Liver (tissue), 9 donors: ENCODE measurements around the gene CADM2. TPM values are rescaled to one million over a fixed set of nuclear protein-coding genes. Genes with fewer than 3 reads are reported as not detected.

ENCODE experiments used
- DNase-seq: peaks from one replicate; pipeline ENCODE4 v3.0.0-alpha.2; 2017; ENCODE audit warnings: low spot score
- H3K27ac ChIP-seq, 2 donors: one replicate each; pipeline ENCODE4 v1.7.0; 2013; ENCODE audit warnings: inconsistent platforms in 2 of 2, low read length in 2 of 2, control low read depth in 1 of 2, low read depth in 1 of 2, mild to moderate bottlenecking in 1 of 2
- H3K27me3 ChIP-seq, 4 donors: one replicate each; pipeline versions ENCODE4 v1.6.1 to v1.7.0; 2013; ENCODE audit warnings: low read length in 3 of 4, inconsistent platforms in 1 of 4, mild to moderate bottlenecking in 1 of 4, moderate library complexity in 1 of 4; ENCODE audit not compliant: control insufficient read depth in 4 of 4, insufficient read depth in 4 of 4
- H3K36me3 ChIP-seq, 4 donors: one replicate each; pipeline versions ENCODE4 v1.6.1 to v1.7.0; 2013; ENCODE audit warnings: low read length in 3 of 4, mild to moderate bottlenecking in 3 of 4, low read depth in 1 of 4, moderate library complexity in 1 of 4; ENCODE audit not compliant: control insufficient read depth in 4 of 4, insufficient read depth in 3 of 4
- H3K4me1 ChIP-seq, 4 donors: one replicate each; pipeline versions ENCODE4 v1.6.1 to v1.7.0; 2013; ENCODE audit warnings: low read length in 3 of 4, mild to moderate bottlenecking in 3 of 4, moderate library complexity in 1 of 4; ENCODE audit not compliant: control insufficient read depth in 4 of 4, insufficient read depth in 4 of 4
- H3K4me3 ChIP-seq, 3 donors: one replicate each; pipeline versions ENCODE4 v1.6.1 to v1.7.0; 2013; ENCODE audit warnings: low read length in 3 of 3, control low read depth in 1 of 3, low read depth in 1 of 3, mild to moderate bottlenecking in 1 of 3
- H3K9ac ChIP-seq, 2 donors: one replicate each; pipeline ENCODE4 v1.7.0; 2013; ENCODE audit warnings: low read length in 2 of 2, mild to moderate bottlenecking in 2 of 2, moderate library complexity in 2 of 2, control low read depth in 1 of 2, low read depth in 1 of 2
- H3K9me3 ChIP-seq, 4 donors: one replicate each; pipeline versions ENCODE4 v1.6.1 to v1.7.0; 2013; ENCODE audit warnings: low read length in 3 of 4; ENCODE audit not compliant: control insufficient read depth in 4 of 4
- EGR1 ChIP-seq, 2 donors: IDR thresholded peaks; 2 replicates each; pipeline ENCODE4 v1.6.1; 2016 to 2018; ENCODE audit warnings: antibody characterized with exemption in 2 of 2, low read depth in 2 of 2
- FOXA1 ChIP-seq: IDR thresholded peaks from 2 replicates; pipeline ENCODE4 v1.6.1; 2016; ENCODE audit warnings: antibody characterized with exemption
- GABPA ChIP-seq, 2 donors: IDR thresholded peaks in 1 of 2; conservative IDR thresholded peaks in 1 of 2; 2 replicates each; pipeline ENCODE4 v1.6.1; 2016; ENCODE audit warnings: antibody characterized with exemption in 2 of 2, mild to moderate bottlenecking in 1 of 2, moderate library complexity in 1 of 2
- HNF4G ChIP-seq: IDR thresholded peaks from 2 replicates; pipeline ENCODE4 v1.6.1; 2016; ENCODE audit warnings: antibody characterized with exemption
- NR2F2 ChIP-seq: IDR thresholded peaks from 2 replicates; pipeline ENCODE4 v1.6.1; 2016; ENCODE audit warnings: antibody characterized with exemption
- RAD21 ChIP-seq, 2 donors: IDR thresholded peaks; 2 replicates each; pipeline ENCODE4 v1.6.1; 2016; ENCODE audit warnings: antibody characterized with exemption in 2 of 2, mild to moderate bottlenecking in 2 of 2
- SP1 ChIP-seq: IDR thresholded peaks from 2 replicates; pipeline ENCODE4 v1.6.1; 2018; ENCODE audit warnings: antibody characterized with exemption, mild to moderate bottlenecking
- TAF1 ChIP-seq: conservative IDR thresholded peaks from 2 replicates; pipeline ENCODE4 v1.6.1; 2016; ENCODE audit warnings: antibody characterized with exemption, mild to moderate bottlenecking
- YY1 ChIP-seq: IDR thresholded peaks from 2 replicates; pipeline ENCODE4 v1.6.1; 2016; ENCODE audit warnings: antibody characterized with exemption, mild to moderate bottlenecking
- WGBS: extraction: QIAGEN DNeasy Blood & Tissue Kit; methylation state at CpG from one replicate; pipeline ENCODE4 v1.1.7; 2013; 5-methylcytosine and 5-hydroxymethylcytosine counted together
- polyA plus RNA-seq, 2 donors: library from polyadenylated mRNA; stranded (reverse) in 1 of 2; unstranded in 1 of 2; fragments of 200-250 nt in 1 of 2; fragments of >200 nt in 1 of 2; fragmentation: Nextera tagmentation in 1 of 2; extraction: Ambion mirVana in 1 of 2; gene quantifications; one replicate each; pipeline versions ENCODE4 v1.2.1 to v1.2.3, GENCODE V29; 2013 to 2015
- total RNA-seq, 2 donors: library from RNA; depleted of rRNA; stranded (reverse); fragments of >200 nt; gene quantifications; one replicate each; pipeline ENCODE4 v1.2.3, GENCODE V29; 2014
- TF ChIP-seq, protein P1 (sequence below): IDR thresholded peaks from 2 replicates; pipeline ENCODE4 v1.6.1; 2016; ENCODE audit warnings: antibody characterized with exemption
- TF ChIP-seq, protein P2 (sequence below): IDR thresholded peaks from 2 replicates; pipeline ENCODE4 v1.6.1; 2016; ENCODE audit warnings: antibody characterized with exemption
- TF ChIP-seq, protein P3 (sequence below): IDR thresholded peaks from 2 replicates; pipeline ENCODE4 v1.6.1; 2016; ENCODE audit warnings: antibody characterized with exemption, mild to moderate bottlenecking
- donor health status: healthy.
- donor health status: healthy.
- donor health status: healthy.
- donor health status: healthy.
- donor health status: healthy.

Gene CADM2
- total and polyA plus RNA-seq, 4 donors, result 0.35 to 0.92 (median 0.51) TPM

- H3K27ac ChIP-seq, result no peak overlapping the region
- DNase-seq, result no peak
- H3K9me3 ChIP-seq, result no peaks in the 10 kb centered on the region
- no peaks in the 10 kb centered on the region for H3K4me1 ChIP-seq
- no peak overlapping the region for H3K9ac ChIP-seq
- no peak overlapping the region for H3K4me3 ChIP-seq
- no peaks in the 10 kb centered on the region for H3K27me3 ChIP-seq
- TF ChIP-seq SP1 (no peak), NR2F2 (no peak), FOXA1 (no peak), TAF1 (no peak), GABPA (IDR thresholded peaks at IDR 0.05 in 1 of 2, conservative IDR thresholded peaks at IDR 0.05 in 1 of 2) (no peak), HNF4G (no peak), RAD21 (IDR thresholded peaks at IDR 0.05) (no peak)
- TF ChIP-seq, protein P1, sequence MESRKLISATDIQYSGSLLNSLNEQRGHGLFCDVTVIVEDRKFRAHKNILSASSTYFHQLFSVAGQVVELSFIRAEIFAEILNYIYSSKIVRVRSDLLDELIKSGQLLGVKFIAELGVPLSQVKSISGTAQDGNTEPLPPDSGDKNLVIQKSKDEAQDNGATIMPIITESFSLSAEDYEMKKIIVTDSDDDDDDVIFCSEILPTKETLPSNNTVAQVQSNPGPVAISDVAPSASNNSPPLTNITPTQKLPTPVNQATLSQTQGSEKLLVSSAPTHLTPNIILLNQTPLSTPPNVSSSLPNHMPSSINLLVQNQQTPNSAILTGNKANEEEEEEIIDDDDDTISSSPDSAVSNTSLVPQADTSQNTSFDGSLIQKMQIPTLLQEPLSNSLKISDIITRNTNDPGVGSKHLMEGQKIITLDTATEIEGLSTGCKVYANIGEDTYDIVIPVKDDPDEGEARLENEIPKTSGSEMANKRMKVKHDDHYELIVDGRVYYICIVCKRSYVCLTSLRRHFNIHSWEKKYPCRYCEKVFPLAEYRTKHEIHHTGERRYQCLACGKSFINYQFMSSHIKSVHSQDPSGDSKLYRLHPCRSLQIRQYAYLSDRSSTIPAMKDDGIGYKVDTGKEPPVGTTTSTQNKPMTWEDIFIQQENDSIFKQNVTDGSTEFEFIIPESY, result no peak
- 77% methylated on average over 4 of the region's 4 CpGs for WGBS
- H3K36me3 ChIP-seq, result no peaks in the 10 kb centered on the region
These were observed 618.0 kb downstream of the CADM2 start for GRCh38 chr3:85576697-85577200.

- DNase-seq, result no peak
- Histone ChIP-seq H3K9me3 (no peaks in the 10 kb centered on the region), H3K9ac (no peak overlapping the region), H3K4me3 (no peak overlapping the region), H3K27ac (no peak overlapping the region), H3K4me1 (no peaks in the 10 kb centered on the region), H3K36me3 (no peaks in the 10 kb centered on the region), H3K27me3 (no peaks in the 10 kb centered on the region)
- WGBS, result 78% methylated on average over 7 of the region's 7 CpGs
- TF ChIP-seq, protein P2, sequence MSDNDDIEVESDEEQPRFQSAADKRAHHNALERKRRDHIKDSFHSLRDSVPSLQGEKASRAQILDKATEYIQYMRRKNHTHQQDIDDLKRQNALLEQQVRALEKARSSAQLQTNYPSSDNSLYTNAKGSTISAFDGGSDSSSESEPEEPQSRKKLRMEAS, result no peak
- TF ChIP-seq SP1 (no peak), NR2F2 (no peak), GABPA (IDR thresholded peaks at IDR 0.05 in 1 of 2, conservative IDR thresholded peaks at IDR 0.05 in 1 of 2) (no peak), RAD21 (IDR thresholded peaks at IDR 0.05) (no peak), EGR1 (IDR thresholded peaks at IDR 0.05; ENCODE audit: low read depth in 2 of 2) (no peak)
- TF ChIP-seq, protein P3, sequence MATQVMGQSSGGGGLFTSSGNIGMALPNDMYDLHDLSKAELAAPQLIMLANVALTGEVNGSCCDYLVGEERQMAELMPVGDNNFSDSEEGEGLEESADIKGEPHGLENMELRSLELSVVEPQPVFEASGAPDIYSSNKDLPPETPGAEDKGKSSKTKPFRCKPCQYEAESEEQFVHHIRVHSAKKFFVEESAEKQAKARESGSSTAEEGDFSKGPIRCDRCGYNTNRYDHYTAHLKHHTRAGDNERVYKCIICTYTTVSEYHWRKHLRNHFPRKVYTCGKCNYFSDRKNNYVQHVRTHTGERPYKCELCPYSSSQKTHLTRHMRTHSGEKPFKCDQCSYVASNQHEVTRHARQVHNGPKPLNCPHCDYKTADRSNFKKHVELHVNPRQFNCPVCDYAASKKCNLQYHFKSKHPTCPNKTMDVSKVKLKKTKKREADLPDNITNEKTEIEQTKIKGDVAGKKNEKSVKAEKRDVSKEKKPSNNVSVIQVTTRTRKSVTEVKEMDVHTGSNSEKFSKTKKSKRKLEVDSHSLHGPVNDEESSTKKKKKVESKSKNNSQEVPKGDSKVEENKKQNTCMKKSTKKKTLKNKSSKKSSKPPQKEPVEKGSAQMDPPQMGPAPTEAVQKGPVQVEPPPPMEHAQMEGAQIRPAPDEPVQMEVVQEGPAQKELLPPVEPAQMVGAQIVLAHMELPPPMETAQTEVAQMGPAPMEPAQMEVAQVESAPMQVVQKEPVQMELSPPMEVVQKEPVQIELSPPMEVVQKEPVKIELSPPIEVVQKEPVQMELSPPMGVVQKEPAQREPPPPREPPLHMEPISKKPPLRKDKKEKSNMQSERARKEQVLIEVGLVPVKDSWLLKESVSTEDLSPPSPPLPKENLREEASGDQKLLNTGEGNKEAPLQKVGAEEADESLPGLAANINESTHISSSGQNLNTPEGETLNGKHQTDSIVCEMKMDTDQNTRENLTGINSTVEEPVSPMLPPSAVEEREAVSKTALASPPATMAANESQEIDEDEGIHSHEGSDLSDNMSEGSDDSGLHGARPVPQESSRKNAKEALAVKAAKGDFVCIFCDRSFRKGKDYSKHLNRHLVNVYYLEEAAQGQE, result no peak
These were observed 626.1 kb downstream of the CADM2 start for GRCh38 chr3:85584779-85585356.

GRCh38 chr3:85586018-85586417 is 627.2 kb downstream of the CADM2 start:
- Histone ChIP-seq H3K27ac (no peak overlapping the region), H3K9ac (no peak overlapping the region), H3K27me3 (no peaks in the 10 kb centered on the region), H3K9me3 (no peaks in the 10 kb centered on the region), H3K4me3 (no peak overlapping the region), H3K4me1 (no peaks in the 10 kb centered on the region), H3K36me3 (no peaks in the 10 kb centered on the region)
- 56% methylated on average over 3 of the region's 3 CpGs for WGBS
- TF ChIP-seq YY1, result no peak
- DNase-seq, result no peak
